Breast epithelium (tissue), 4 donors: Measurements from ENCODE around the gene MKNK1. TPM values are rescaled to one million over a fixed set of nuclear protein-coding genes. Genes with fewer than 3 reads are reported as not detected.

Experiments used
- DNase-seq, 2 donors: peaks; one replicate each; pipeline ENCODE4 v3.0.0-alpha.2; 2019; ENCODE audit warnings: low spot score in 2 of 2
- H3K27ac ChIP-seq, 2 donors: fragments of 200-600 bp; sonication (generic) in 1 of 2; one replicate each; pipeline ENCODE4 v1.5.1; 2016 to 2019; ENCODE audit warnings: mild to moderate bottlenecking in 1 of 2
- H3K27me3 ChIP-seq, 2 donors: fragments of 200-600 bp; sonication (generic) in 1 of 2; one replicate each; pipeline versions ENCODE4 v1.5.1 to v1.6.0; 2017 to 2019; ENCODE audit warnings: control low read depth in 1 of 2, mild to moderate bottlenecking in 1 of 2
- H3K36me3 ChIP-seq: fragments of 200-600 bp; one replicate; pipeline ENCODE4 v1.5.1; 2019
- H3K4me1 ChIP-seq, 2 donors: fragments of 200-600 bp; sonication (generic); one replicate each; pipeline ENCODE4 v1.5.1; 2016 to 2019; ENCODE audit warnings: control low read depth in 1 of 2
- H3K4me3 ChIP-seq, 3 donors: fragments of 200-600 bp; sonication (generic); 1 replicate in 2 of 3; 2 replicates in 1 of 3; pipeline ENCODE4 v1.5.1; 2016 to 2019; ENCODE audit warnings: mild to moderate bottlenecking in 3 of 3, moderate library complexity in 2 of 3
- H3K9me3 ChIP-seq, 2 donors: fragments of 200-600 bp; sonication (generic) in 1 of 2; one replicate each; pipeline ENCODE4 v1.5.1; 2016 to 2019; ENCODE audit warnings: control low read depth in 1 of 2
- CTCF ChIP-seq, 3 donors: fragments of 450-650 bp; IDR thresholded peaks; one replicate each; pipeline ENCODE4 v1.5.1; 2016 to 2017; ENCODE audit warnings: antibody characterized with exemption in 3 of 3, mild to moderate bottlenecking in 3 of 3, moderate library complexity in 3 of 3
- POLR2A ChIP-seq: fragments of 450-650 bp; IDR thresholded peaks from one replicate; pipeline ENCODE4 v1.6.1; 2016; ENCODE audit warnings: antibody characterized with exemption, mild to moderate bottlenecking, moderate library complexity
- POLR2AphosphoS5 ChIP-seq, 3 donors: sonication (generic); formaldehyde crosslinking; IDR thresholded peaks; one replicate each; pipeline ENCODE4 v1.6.1; 2017; ENCODE audit warnings: antibody characterized with exemption in 3 of 3
- intact Hi-C: fragments of 100-400 bp; cut with DNase I; formaldehyde crosslinking; loops from one replicate; pipeline ENCODE4 v1.15.1; 2023; ENCODE audit warnings: low total_unique reads
- total RNA-seq, 3 donors: library from RNA; depleted of rRNA; stranded (reverse); fragments of >200 nt; gene quantifications; one replicate each; pipeline ENCODE4 v1.1.0, GENCODE V29; 2016

The MKNK1 gene
- total RNA-seq, 3 donors from 2014 or later = 34.7 to 51.5 (median 47.2) TPM

- no peak overlapping the region for H3K27ac ChIP-seq
- intact Hi-C loops = no loop called here
These were observed 1.2 kb upstream of the MKNK1 start for GRCh38 chr1:46605232-46605631.

DNA sequence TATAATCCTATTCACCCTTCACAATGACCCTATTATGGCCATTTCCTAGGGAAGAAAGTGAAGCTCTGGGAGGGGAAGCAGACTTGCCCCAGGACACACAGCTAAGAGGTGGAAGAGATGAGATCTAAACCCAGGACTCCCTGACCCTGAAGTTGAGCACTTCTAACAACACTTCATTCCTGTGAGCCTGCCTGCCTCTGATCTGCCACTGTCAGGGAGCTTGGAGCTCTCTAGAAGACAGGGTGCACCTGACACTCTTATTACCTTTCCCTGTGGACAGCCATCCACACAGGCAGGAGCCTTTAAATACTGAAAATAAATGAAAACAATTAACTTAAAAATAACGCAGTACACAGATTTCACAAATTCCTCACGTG, 599 bp downstream of the MKNK1 start:
- peak overlapping the region; percentile 76 to 91 (median 88) for H3K4me3 ChIP-seq
- no peak for DNase-seq
- peak overlapping the region; percentile 79 to 86 for H3K27ac ChIP-seq
- no peaks in the 10 kb centered on the region for H3K9me3 ChIP-seq
- no peak for TF ChIP-seq CTCF (IDR thresholded peaks at IDR 0.05)
- intact Hi-C loops = no loop called here
- no peaks in the 10 kb centered on the region for H3K27me3 ChIP-seq
- H3K36me3 ChIP-seq = no peaks in the 10 kb centered on the region
- peaks cover 0 to 5% of the 10 kb centered on the region in 2 donors for H3K4me1 ChIP-seq

More at GRCh38 chr1:46605232-46605631, 1.2 kb upstream of the MKNK1 start:
- TF ChIP-seq CTCF (IDR thresholded peaks at IDR 0.05) (no peak), POLR2A (no peak), POLR2AphosphoS5 (IDR thresholded peaks at IDR 0.05) (no peak)
- Histone ChIP-seq H3K27me3 (no peaks in the 10 kb centered on the region), H3K36me3 (no peaks in the 10 kb centered on the region), H3K4me3 (peak overlapping the region in 2 of 3 donors; percentile 76 to 91), H3K4me1 (peaks cover 0 to 5% of the 10 kb centered on the region in 2 donors), H3K9me3 (no peaks in the 10 kb centered on the region)
- no peak for DNase-seq

DNA sequence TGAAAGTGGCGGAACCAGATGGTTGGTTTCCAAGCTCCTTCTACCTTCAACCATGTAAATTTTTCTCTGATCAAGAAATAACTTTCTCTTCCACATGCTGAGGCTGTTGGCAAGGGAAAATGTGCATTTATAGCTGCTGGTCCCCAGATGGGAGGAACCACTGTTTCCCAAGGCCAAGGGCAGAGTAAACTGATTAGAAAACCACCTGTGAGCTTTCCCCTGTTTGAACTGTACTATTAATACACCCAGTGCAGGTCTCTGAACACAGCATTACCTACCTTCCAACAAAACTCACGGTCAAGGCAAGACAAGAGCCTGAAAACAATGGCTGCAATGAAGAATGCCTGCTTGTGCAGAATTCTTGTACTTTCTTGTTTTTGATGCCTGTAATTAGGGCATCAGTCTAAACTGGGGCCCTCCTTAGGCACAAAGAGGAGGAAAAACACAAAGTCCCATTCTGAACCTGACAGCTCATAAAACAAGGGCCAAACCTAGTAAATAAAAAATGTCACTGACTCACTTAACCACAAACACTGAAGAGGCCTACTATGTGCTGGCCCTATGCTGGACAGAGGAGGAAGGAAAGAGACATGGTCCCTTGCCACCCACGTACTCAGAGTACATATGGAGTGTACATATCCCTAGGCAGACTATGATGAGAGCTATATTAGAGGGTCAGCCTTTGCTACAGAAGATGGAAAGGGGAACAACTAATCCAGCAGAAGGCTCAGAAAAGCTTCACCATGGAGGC, 2.6 kb downstream of the MKNK1 start:
- no peak overlapping the region for H3K4me3 ChIP-seq

GRCh38 chr1:46599059-46599970, 4.8 kb downstream of the MKNK1 start:
- Histone ChIP-seq H3K27ac (no peak overlapping the region), H3K4me3 (no peak overlapping the region), H3K36me3 (no peaks in the 10 kb centered on the region), H3K27me3 (no peaks in the 10 kb centered on the region), H3K4me1 (no peaks in the 10 kb centered on the region), H3K9me3 (no peaks in the 10 kb centered on the region)
- no peak for TF ChIP-seq POLR2AphosphoS5 (IDR thresholded peaks at IDR 0.05)
- no peak for TF ChIP-seq CTCF (IDR thresholded peaks at IDR 0.05)
- TF ChIP-seq POLR2A = no peak
- no peak for DNase-seq
- intact Hi-C loops = no loop called here

More for the DNA sequence above, 2.6 kb downstream of the MKNK1 start:
- H3K9me3 ChIP-seq = no peaks in the 10 kb centered on the region
- TF ChIP-seq POLR2AphosphoS5 (IDR thresholded peaks at IDR 0.05) (no peak), POLR2A (no peak), CTCF (IDR thresholded peaks at IDR 0.05) (no peak)
- intact Hi-C loops = no loop called here
- H3K27ac ChIP-seq = no peak overlapping the region
- no peaks in the 10 kb centered on the region for H3K27me3 ChIP-seq
- H3K4me1 ChIP-seq = peaks cover 0 to 5% of the 10 kb centered on the region in 2 donors
- no peaks in the 10 kb centered on the region for H3K36me3 ChIP-seq
- no peak for DNase-seq

GRCh38 chr1:46596846-46597245, 7.2 kb downstream of the MKNK1 start:
- H3K4me1 ChIP-seq = no peaks in the 10 kb centered on the region
- no peak overlapping the region for H3K4me3 ChIP-seq
- peaks cover 4% of the 10 kb centered on the region for H3K36me3 ChIP-seq
- intact Hi-C loops = no loop called here
- DNase-seq = no peak
- H3K27ac ChIP-seq = no peak overlapping the region
- TF ChIP-seq POLR2AphosphoS5 (IDR thresholded peaks at IDR 0.05) = no peak
- TF ChIP-seq CTCF (IDR thresholded peaks at IDR 0.05) = no peak
- TF ChIP-seq POLR2A = no peak
- H3K9me3 ChIP-seq = no peaks in the 10 kb centered on the region
- no peaks in the 10 kb centered on the region for H3K27me3 ChIP-seq
